HEK293 (cell line): ENCODE measurements around the gene DNM1.

ENCODE experiments used
- GFI1B ChIP-seq: fragments of 450-650 bp; formaldehyde crosslinking; IDR thresholded peaks from 2 replicates; pipeline ENCODE4 v1.5.1; 2016; ENCODE audit warnings: missing biosample characterization, missing genetic modification characterization
- MYNN ChIP-seq: fragments of 450-650 bp; formaldehyde crosslinking; IDR thresholded peaks from 2 replicates; pipeline ENCODE4 v1.5.1; 2016; ENCODE audit warnings: missing biosample characterization, missing genetic modification characterization, borderline replicate concordance
- MZF1 ChIP-seq: fragments of 450-650 bp; formaldehyde crosslinking; IDR thresholded peaks from 2 replicates; pipeline ENCODE4 v1.5.1; 2017; ENCODE audit warnings: missing biosample characterization, missing genetic modification characterization, borderline replicate concordance
- SP2 ChIP-seq: fragments of 450-650 bp; formaldehyde crosslinking; IDR thresholded peaks from 2 replicates; pipeline ENCODE4 v1.5.1; 2016; ENCODE audit warnings: missing biosample characterization, missing genetic modification characterization
- SP7 ChIP-seq: fragments of 450-650 bp; formaldehyde crosslinking; IDR thresholded peaks from 2 replicates; pipeline ENCODE4 v1.5.1; 2016; ENCODE audit warnings: missing biosample characterization, missing genetic modification characterization
- YY2 ChIP-seq: fragments of 450-650 bp; formaldehyde crosslinking; IDR thresholded peaks from 2 replicates; pipeline ENCODE4 v1.5.1; 2016; ENCODE audit warnings: missing biosample characterization, missing genetic modification characterization
- ZBTB7A ChIP-seq: fragments of 450-650 bp; formaldehyde crosslinking; IDR thresholded peaks from 2 replicates; pipeline ENCODE4 v1.5.1; 2016; ENCODE audit warnings: low read depth, missing biosample characterization, missing genetic modification characterization
- ZFP69B ChIP-seq: fragments of 450-650 bp; formaldehyde crosslinking; IDR thresholded peaks from 2 replicates; pipeline ENCODE4 v1.5.1; 2016; ENCODE audit warnings: missing biosample characterization, missing genetic modification characterization
- ZNF140 ChIP-seq: fragments of 450-650 bp; formaldehyde crosslinking; IDR thresholded peaks from 2 replicates; pipeline ENCODE4 v1.5.1; 2016; ENCODE audit warnings: missing biosample characterization, missing genetic modification characterization
- ZNF16 ChIP-seq: fragments of 450-650 bp; formaldehyde crosslinking; IDR thresholded peaks from 2 replicates; pipeline ENCODE4 v1.5.1; 2016; ENCODE audit warnings: low read depth, missing biosample characterization, missing genetic modification characterization
- ZNF2 ChIP-seq: fragments of 450-650 bp; formaldehyde crosslinking; IDR thresholded peaks from 2 replicates; pipeline ENCODE4 v1.5.1; 2016; ENCODE audit warnings: missing biosample characterization, missing genetic modification characterization
- ZNF221 ChIP-seq: fragments of 450-650 bp; formaldehyde crosslinking; IDR thresholded peaks from 2 replicates; pipeline ENCODE4 v1.5.1; 2017; ENCODE audit warnings: missing biosample characterization, missing genetic modification characterization, borderline replicate concordance
- ZNF311 ChIP-seq: fragments of 450-650 bp; formaldehyde crosslinking; IDR thresholded peaks from 2 replicates; pipeline ENCODE4 v1.5.1; 2017; ENCODE audit warnings: missing biosample characterization, missing genetic modification characterization, borderline replicate concordance
- ZNF544 ChIP-seq: fragments of 450-650 bp; formaldehyde crosslinking; IDR thresholded peaks from 2 replicates; pipeline ENCODE4 v1.5.0; 2017; ENCODE audit warnings: missing biosample characterization, missing genetic modification characterization
- ZNF558 ChIP-seq: fragments of 450-650 bp; formaldehyde crosslinking; IDR thresholded peaks from 2 replicates; pipeline ENCODE4 v1.5.1; 2016; ENCODE audit warnings: missing biosample characterization, missing genetic modification characterization
- ZNF654 ChIP-seq: fragments of 450-650 bp; formaldehyde crosslinking; IDR thresholded peaks from 2 replicates; pipeline ENCODE4 v1.5.1; 2016; ENCODE audit warnings: low read depth, missing biosample characterization, missing genetic modification characterization
- ZNF660 ChIP-seq: fragments of 450-650 bp; IDR thresholded peaks from 2 replicates; pipeline ENCODE4 v1.5.1; 2018; ENCODE audit warnings: missing biosample characterization, mild to moderate bottlenecking, missing genetic modification characterization
- ZNF670 ChIP-seq: fragments of 450-650 bp; formaldehyde crosslinking; IDR thresholded peaks from 2 replicates; pipeline ENCODE4 v1.5.1; 2016; ENCODE audit warnings: missing biosample characterization, missing genetic modification characterization, low read depth
- ZNF677 ChIP-seq: fragments of 450-650 bp; IDR thresholded peaks from 2 replicates; pipeline ENCODE4 v1.5.0; 2018; ENCODE audit warnings: missing biosample characterization, mild to moderate bottlenecking, missing genetic modification characterization, moderate library complexity
- ZNF791 ChIP-seq: fragments of 450-650 bp; formaldehyde crosslinking; IDR thresholded peaks from 2 replicates; pipeline ENCODE4 v1.5.1; 2016; ENCODE audit warnings: missing biosample characterization, missing genetic modification characterization
- TF ChIP-seq, protein P1 (sequence below): fragments of 450-650 bp; formaldehyde crosslinking; IDR thresholded peaks from 2 replicates; pipeline ENCODE4 v1.5.1; 2016; ENCODE audit warnings: missing biosample characterization, missing genetic modification characterization
- TF ChIP-seq, protein P2 (sequence below): fragments of 450-650 bp; formaldehyde crosslinking; IDR thresholded peaks from 2 replicates; pipeline ENCODE4 v1.5.1; 2016; ENCODE audit warnings: missing biosample characterization, missing genetic modification characterization
- TF ChIP-seq, protein P3 (sequence below): fragments of 450-650 bp; formaldehyde crosslinking; IDR thresholded peaks from 2 replicates; pipeline ENCODE4 v1.5.1; 2016; ENCODE audit warnings: missing biosample characterization, missing genetic modification characterization
- TF ChIP-seq, protein P4 (sequence below): fragments of 450-650 bp; formaldehyde crosslinking; IDR thresholded peaks from 2 replicates; pipeline ENCODE4 v1.5.1; 2016; ENCODE audit warnings: missing biosample characterization, missing genetic modification characterization
- TF ChIP-seq, protein P5 (sequence below): fragments of 450-650 bp; formaldehyde crosslinking; IDR thresholded peaks from 2 replicates; pipeline ENCODE4 v1.5.1; 2016; ENCODE audit warnings: missing biosample characterization, missing genetic modification characterization
- TF ChIP-seq, protein P6 (sequence below): fragments of 450-650 bp; formaldehyde crosslinking; IDR thresholded peaks from 2 replicates; pipeline ENCODE4 v1.5.1; 2016; ENCODE audit warnings: missing biosample characterization, missing genetic modification characterization
- TF ChIP-seq, protein P7 (sequence below): fragments of 450-650 bp; formaldehyde crosslinking; IDR thresholded peaks from 2 replicates; pipeline ENCODE4 v1.5.1; 2016; ENCODE audit warnings: missing biosample characterization, missing genetic modification characterization

Gene DNM1

DNA sequence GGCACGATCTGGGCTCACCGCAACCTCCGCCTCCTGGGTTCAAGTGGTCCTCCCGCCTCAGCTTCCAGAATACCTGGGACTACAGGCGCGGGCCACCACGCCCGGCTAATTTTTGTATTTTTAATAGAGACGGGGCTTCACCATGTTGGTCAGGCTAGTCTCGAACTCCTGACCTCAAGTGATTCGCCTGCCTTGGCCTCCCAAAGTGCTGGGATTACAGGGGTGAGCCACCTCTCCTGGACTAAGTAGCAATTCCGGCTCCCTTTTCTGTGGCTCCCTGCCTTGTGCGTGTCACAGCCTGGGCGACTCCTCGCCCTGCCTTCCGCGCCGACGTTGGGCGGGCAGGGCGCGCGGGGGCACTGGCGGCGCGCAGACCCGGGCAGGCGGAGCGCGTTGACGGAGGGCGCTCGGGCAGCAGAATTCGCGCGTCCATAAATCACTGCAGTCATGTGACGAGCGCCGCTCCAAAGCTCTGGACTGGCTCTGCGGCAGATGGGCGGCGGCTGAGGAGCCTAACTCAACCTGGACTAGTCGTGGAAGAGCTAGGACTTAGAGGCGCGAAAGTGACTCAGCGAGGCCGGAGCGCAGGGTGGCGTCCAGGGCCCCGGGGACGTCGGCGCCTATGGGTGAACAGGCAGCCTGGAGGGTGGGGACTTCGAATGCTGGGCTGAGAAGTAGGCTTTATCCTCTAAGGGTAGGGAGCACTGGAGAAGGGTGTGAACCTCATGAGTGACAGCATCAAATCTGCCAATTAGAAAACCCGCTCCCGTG lies 10.4 kb upstream of the DNM1 start (continued):
- TF ChIP-seq, protein P1, sequence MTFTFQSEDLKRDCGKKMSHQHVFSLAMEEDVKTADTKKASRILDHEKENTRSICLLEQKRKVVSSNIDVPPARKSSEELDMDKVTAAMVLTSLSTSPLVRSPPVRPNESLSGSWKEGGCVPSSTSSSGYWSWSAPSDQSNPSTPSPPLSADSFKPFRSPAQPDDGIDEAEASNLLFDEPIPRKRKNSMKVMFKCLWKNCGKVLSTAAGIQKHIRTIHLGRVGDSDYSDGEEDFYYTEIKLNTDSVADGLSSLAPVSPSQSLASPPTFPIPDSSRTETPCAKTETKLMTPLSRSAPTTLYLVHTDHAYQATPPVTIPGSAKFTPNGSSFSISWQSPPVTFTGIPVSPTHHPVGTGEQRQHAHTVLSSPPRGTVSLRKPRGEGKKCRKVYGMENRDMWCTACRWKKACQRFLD (tag by site-specific recombination) = no peak
- TF ChIP-seq, protein P2, sequence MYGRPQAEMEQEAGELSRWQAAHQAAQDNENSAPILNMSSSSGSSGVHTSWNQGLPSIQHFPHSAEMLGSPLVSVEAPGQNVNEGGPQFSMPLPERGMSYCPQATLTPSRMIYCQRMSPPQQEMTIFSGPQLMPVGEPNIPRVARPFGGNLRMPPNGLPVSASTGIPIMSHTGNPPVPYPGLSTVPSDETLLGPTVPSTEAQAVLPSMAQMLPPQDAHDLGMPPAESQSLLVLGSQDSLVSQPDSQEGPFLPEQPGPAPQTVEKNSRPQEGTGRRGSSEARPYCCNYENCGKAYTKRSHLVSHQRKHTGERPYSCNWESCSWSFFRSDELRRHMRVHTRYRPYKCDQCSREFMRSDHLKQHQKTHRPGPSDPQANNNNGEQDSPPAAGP (tag by site-specific recombination) = no peak
- TF ChIP-seq, protein P3, sequence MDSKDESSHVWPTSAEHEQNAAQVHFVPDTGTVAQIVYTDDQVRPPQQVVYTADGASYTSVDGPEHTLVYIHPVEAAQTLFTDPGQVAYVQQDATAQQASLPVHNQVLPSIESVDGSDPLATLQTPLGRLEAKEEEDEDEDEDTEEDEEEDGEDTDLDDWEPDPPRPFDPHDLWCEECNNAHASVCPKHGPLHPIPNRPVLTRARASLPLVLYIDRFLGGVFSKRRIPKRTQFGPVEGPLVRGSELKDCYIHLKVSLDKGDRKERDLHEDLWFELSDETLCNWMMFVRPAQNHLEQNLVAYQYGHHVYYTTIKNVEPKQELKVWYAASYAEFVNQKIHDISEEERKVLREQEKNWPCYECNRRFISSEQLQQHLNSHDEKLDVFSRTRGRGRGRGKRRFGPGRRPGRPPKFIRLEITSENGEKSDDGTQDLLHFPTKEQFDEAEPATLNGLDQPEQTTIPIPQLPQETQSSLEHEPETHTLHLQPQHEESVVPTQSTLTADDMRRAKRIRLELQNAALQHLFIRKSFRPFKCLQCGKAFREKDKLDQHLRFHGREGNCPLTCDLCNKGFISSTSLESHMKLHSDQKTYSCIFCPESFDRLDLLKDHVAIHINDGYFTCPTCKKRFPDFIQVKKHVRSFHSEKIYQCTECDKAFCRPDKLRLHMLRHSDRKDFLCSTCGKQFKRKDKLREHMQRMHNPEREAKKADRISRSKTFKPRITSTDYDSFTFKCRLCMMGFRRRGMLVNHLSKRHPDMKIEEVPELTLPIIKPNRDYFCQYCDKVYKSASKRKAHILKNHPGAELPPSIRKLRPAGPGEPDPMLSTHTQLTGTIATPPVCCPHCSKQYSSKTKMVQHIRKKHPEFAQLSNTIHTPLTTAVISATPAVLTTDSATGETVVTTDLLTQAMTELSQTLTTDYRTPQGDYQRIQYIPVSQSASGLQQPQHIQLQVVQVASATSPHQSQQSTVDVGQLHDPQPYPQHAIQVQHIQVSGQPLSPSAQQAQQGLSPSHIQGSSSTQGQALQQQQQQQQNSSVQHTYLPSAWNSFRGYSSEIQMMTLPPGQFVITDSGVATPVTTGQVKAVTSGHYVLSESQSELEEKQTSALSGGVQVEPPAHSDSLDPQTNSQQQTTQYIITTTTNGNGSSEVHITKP (tag by site-specific recombination) = 0 out of 2 replicates have a peak, but pooled peaks have one; percentile 25
- TF ChIP-seq, protein P4, sequence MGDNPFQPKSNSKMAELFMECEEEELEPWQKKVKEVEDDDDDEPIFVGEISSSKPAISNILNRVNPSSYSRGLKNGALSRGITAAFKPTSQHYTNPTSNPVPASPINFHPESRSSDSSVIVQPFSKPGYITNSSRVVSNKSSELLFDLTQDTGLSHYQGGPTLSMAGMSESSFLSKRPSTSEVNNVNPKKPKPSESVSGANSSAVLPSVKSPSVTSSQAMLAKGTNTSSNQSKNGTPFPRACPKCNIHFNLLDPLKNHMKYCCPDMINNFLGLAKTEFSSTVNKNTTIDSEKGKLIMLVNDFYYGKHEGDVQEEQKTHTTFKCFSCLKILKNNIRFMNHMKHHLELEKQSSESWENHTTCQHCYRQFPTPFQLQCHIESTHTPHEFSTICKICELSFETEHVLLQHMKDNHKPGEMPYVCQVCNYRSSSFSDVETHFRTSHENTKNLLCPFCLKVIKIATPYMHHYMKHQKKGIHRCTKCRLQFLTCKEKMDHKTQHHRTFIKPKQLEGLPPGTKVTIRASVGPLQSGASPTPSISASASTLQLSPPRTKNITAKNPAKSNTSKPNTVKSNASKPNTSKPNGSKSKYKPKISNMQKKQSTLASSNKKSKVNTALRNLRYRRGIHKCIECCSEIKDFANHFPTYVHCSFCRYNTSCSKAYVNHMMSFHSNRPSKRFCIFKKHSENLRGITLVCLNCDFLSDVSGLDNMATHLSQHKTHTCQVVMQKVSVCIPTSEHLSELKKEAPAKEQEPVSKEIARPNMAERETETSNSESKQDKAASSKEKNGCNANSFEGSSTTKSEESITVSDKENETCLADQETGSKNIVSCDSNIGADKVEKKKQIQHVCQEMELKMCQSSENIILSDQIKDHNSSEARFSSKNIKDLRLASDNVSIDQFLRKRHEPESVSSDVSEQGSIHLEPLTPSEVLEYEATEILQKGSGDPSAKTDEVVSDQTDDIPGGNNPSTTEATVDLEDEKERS = no peak
- TF ChIP-seq MZF1 (tag by site-specific recombination) (peak; percentile 14; the same call in 1 of the 2 replicates), SP2 (peak; percentile 75), ZNF677 (tag by site-specific recombination) (no peak), ZNF140 (tag by site-specific recombination) (peak; percentile 100), ZNF654 (peak; percentile 8; the same call in 1 of the 2 replicates), YY2 (tag by site-specific recombination) (no peak), MYNN (no peak), ZNF221 (tag by site-specific recombination) (no peak), ZFP69B (tag by site-specific recombination) (no peak), ZBTB7A (tag by site-specific recombination) (no peak), SP7 (tag by site-specific recombination) (peak; percentile 54; the same call in 1 of the 2 replicates), ZNF670 (tag by site-specific recombination) (no peak), GFI1B (tag by site-specific recombination) (peak; percentile 85), ZNF660 (tag by site-specific recombination) (peak; percentile 95), ZNF2 (tag by site-specific recombination) (0 out of 2 replicates have a peak, but pooled peaks have one; percentile 7), ZNF544 (tag by site-specific recombination) (no peak), ZNF558 (tag by site-specific recombination) (no peak), ZNF16 (no peak), ZNF311 (no peak), ZNF791 (tag by site-specific recombination) (no peak)
- TF ChIP-seq, protein P5, sequence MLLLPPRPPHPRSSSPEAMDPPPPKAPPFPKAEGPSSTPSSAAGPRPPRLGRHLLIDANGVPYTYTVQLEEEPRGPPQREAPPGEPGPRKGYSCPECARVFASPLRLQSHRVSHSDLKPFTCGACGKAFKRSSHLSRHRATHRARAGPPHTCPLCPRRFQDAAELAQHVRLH = 0 out of 2 replicates have a peak, but pooled peaks have one; percentile 8
- TF ChIP-seq, protein P6, sequence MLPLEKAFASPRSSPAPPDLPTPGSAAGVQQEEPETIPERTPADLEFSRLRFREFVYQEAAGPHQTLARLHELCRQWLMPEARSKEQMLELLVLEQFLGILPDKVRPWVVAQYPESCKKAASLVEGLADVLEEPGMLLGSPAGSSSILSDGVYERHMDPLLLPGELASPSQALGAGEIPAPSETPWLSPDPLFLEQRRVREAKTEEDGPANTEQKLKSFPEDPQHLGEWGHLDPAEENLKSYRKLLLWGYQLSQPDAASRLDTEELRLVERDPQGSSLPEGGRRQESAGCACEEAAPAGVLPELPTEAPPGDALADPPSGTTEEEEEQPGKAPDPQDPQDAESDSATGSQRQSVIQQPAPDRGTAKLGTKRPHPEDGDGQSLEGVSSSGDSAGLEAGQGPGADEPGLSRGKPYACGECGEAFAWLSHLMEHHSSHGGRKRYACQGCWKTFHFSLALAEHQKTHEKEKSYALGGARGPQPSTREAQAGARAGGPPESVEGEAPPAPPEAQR (tag by site-specific recombination) = no peak
- TF ChIP-seq, protein P7, sequence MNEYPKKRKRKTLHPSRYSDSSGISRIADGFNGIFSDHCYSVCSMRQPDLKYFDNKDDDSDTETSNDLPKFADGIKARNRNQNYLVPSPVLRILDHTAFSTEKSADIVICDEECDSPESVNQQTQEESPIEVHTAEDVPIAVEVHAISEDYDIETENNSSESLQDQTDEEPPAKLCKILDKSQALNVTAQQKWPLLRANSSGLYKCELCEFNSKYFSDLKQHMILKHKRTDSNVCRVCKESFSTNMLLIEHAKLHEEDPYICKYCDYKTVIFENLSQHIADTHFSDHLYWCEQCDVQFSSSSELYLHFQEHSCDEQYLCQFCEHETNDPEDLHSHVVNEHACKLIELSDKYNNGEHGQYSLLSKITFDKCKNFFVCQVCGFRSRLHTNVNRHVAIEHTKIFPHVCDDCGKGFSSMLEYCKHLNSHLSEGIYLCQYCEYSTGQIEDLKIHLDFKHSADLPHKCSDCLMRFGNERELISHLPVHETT = no peak
